ENCODE results near the gene FYN. TPM values are rescaled to one million over a fixed set of nuclear protein-coding genes. Genes with fewer than 3 reads are reported as not detected.

Gene FYN
- total RNA-seq, 1 donor from 2014 or later = 5.2 TPM

DNA sequence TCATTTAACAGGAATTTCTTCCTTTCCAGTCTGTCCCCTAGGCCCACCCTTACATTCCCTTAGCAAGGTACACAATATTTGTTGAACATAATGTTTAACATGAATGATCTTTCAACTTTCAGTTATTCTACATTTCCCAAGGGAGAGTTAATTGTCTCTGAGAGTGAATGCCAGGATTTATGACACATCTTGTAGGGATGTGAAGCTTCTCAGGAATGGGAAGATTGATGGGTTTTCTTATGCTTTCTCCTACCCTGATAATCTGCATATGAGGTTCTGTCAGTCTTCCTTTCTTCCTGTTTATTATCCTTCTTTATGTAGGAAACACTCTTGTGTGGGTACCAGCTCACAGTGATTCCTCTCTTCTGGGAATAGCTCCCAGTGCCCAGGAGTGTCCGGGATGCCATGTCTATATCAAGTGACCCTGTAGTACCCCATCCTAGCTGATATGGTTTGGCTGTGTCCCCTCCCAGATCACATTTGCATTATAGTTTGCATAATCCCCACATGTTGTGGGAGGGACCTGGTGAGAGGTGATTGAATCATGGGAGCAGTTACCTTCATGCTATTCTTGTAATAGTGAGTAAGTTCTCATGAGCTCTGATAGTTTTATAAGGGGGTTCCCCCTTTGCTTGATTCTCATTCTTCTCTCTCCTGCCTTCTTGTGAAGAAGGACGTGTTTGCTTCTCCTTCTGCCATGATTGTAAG lies 7.1 kb upstream of the FYN start:
- no peak for ATAC-seq

DNA sequence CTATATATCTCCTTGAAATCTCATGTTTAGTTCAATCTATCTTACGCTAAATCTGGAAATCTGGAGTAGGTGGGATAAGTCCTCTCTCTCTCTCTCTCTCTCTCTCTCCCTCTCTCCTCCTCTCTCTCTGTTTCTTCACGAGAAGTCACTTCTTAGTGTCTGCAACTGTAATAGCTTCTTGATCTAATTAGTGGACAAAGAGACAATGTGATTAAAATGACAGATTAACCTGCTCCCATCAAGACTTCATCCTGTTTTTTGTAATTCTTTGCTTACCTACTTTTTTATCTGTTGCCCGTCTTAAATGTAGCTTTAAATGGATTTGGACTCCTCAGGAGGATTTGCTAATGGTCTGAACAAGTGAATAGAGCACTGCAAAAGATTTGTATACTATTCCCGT lies 2.5 kb upstream of the FYN start:
- ATAC-seq = no peak

DNA sequence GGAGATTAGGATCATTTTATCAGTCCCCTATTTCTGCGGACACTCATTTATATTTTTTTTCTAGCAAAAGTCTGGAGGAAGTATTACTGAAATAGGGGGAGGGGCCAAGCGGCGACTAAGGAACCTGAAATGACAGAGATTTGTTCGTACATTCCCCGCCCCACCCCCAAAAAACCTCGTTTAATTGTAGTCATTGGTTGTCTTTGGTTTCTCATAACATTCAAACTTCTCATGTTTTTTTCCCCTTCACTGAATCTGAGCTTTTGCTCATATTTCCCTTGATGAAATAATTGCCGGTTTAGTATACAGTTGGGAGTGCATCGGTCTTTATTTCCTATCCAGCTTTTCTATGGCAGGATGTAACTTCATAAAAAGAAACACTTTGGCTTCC lies 768 bp upstream of the FYN start:
- ATAC-seq = no peak

DNA sequence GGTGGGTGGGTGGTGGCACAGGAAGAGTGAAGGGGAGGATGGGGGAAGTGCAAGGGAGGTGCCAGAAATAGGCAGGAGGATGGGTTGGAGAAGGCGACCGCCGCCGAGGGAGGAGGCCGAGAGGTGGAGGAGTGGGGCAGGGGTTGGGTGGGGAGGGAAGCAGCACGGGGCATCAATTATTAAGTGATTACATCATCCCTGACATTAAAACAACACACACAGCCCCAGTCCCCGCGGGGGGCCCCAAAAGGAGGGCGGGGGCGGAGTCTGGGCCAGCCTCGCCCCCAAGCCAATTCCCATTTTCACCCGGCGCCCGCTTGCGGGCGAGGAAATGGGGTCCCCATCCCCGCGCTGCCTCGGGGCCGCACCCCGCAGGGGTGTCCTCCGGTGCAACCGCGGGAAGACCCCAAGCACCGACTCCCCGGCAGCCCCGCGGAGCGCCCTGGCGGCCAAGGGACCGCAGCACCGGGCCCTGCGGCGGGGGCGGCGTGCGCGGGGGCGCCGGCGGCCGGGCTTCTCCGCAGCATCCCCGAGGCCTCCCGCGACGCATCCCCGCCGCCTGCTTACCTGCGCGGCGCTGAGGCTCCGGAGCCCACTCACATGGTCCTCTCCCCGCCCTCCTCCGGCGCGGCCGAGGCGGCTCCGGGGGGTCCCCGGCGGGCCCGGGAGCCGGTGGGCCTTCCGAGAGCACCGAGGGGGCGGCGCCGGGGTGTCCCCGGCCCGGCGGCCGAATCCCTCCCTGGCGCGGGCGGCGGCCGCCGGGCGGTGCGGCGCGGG lies 663 bp downstream of the FYN start:
- no peak for ATAC-seq

DNA sequence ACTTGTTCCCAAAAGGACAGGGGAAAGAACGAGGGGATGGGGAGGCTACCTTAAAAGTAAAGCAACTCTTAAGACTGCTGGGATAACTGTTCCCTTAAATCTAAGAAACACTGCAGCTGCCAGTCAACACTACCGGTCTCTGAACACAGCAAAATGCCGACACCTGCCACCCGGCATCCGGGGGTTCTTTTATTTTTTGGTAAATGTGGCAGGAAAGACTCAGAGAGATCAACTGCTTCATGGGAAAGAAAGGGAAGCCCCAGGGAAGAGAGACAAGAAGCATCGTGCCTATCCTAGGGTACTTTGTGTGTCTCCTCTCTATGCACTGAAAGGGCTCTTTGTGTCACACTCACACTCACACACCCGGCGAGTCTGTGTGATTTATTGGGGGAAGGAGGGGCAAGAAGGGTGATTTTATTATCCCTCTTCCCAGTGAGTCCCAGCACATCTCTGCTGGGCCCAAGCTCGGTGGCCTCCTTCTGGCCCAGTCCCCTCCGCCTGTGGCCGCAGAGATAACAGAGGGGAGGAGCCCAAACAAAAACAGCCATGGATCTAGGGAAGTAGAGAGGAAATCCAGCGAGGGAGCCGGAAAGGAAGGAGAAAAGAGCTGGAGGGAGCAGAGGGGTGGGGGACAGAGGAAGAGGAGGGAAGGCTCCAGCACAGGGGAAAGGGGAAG lies 1.4 kb downstream of the FYN start:
- no peak for ATAC-seq

DNA sequence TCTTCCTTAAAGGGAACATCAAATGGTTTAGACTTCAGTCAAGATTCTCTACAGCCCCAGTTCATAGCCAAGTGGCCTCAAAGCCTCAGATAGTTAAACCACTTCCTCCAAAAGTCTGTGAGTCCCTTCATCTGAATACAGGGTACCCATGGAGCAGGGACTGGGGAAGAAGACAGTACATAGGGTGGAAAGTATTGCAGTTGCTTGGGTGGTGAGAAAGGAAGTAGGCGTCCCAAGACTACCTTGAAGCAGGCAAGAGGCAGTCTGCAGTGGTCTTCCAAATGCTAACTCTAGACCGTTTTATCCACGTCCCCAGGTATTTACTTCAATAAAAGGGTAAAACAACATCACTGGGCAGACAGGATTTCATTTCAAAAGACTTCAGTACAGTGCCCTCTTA lies 2.0 kb downstream of the FYN start:
- no peak for ATAC-seq

DNA sequence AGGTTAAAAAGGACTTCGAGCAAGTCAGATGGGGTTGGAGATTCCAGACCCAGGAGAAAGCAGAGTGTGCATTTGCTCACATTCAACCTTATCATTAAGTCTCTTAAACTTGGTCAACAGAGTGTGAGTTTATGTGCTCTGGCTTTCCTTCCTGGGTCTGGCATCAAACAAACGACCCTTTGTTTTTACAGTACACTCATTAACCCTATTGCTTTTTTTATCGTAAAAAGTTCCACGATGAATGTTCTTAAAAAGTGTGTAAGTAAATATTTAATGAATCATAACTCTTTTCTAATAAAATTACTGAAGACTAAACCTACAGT lies 2.5 kb downstream of the FYN start:
- ATAC-seq = no peak

DNA sequence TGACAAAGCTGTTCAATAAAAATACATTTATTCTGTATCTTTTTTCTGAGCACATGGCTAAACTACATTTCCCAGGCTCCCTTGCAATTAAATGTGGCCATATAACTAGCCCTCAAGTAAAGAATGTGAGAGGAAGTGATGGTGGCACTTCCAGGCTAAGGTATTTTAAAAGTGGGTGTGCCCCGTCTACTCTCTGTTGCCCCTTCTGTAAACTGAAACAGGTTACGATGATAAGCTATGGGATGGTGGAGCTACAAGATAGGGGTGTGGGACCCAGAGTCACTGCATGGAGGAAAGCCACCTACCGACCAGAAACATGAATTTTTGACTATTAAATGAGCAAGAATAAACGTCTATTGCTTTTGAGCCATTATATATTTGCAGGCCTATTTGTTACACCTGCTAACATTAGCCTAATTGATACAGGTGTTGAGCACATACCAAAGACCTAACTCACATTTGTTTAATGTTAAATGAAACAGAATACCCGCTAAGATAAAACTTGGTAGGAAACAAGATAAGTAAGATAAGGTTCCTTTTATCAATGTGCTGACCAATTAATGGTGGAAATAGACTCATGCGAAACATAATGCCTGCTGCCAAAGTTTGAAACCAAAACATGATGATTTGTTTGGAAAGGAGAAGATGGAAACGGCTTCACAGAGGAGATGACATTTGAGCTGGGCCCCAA lies 3.1 kb downstream of the FYN start:
- no peak for ATAC-seq

DNA sequence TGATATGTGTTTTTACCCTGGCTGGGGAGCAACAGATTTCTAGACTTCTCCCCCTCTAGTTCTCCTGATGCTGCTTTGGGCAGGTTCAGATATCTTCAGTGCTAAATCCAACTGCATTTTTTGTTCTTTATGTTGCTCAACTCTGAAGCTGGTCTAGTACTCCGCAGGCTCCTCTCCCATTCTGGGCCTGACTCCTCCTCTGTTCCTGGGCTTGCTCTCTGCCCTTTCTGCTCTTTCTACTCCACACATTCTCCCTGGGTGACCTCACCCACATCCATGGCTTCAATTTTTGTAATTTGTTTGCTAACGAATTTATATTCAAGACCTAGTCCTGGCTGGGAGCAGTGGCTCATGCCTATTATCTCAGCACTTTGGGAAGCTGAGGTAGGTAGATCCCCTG lies 6.4 kb downstream of the FYN start:
- no peak for ATAC-seq

DNA sequence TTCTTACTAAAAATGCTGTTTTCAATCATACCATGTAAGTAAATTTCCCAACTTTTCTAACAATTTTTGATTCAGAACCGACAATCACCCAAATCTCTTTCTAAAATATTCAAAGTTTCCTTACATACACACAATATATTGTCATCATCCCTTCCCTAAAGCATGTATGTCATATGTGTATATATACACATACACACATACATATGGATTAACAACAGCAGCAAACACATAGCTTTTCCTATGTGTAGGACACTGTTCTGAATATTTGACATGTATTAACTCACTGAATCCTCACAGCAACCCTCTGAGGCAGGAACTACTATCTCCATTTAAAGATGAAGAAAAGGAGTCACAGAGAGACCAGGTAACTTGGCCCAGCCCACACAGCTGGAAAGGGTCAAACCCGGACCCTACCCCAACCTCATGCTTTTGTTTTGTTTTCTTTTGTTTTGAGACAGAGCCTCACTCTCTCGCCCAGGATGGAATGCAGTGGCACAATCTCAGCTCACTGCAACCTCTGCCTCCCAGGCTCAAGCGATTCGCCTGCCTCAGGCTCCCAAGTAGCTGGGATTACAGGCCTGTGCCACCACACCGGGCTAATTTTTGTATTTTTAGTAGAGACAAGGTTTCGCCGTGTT lies 7.2 kb downstream of the FYN start:
- ATAC-seq = no peak

DNA sequence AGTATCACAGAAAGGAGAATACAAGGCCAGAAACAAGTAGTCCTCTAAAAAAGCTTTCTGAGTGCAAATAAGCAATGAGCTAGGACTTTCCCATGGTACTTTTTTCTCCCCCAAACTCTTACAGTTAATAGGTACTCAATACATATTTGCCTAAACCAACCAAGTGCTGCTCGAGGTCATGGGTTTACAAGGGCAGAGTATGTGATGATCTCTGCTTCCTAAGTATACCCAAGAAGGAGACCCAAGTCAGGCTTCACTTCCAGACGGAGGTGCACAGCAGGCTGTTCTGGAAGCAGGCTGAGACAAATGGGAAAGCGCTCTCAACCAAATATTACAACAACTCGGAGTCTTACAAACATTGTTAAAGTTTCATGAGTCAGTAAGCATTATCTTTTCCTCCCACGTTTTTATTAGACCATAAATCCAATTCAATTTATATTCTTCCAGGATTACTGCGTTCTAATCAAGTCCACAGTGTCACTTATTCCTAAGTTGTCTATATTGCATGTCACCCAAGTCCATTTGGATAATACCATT lies 8.1 kb downstream of the FYN start:
- ATAC-seq = no peak

DNA sequence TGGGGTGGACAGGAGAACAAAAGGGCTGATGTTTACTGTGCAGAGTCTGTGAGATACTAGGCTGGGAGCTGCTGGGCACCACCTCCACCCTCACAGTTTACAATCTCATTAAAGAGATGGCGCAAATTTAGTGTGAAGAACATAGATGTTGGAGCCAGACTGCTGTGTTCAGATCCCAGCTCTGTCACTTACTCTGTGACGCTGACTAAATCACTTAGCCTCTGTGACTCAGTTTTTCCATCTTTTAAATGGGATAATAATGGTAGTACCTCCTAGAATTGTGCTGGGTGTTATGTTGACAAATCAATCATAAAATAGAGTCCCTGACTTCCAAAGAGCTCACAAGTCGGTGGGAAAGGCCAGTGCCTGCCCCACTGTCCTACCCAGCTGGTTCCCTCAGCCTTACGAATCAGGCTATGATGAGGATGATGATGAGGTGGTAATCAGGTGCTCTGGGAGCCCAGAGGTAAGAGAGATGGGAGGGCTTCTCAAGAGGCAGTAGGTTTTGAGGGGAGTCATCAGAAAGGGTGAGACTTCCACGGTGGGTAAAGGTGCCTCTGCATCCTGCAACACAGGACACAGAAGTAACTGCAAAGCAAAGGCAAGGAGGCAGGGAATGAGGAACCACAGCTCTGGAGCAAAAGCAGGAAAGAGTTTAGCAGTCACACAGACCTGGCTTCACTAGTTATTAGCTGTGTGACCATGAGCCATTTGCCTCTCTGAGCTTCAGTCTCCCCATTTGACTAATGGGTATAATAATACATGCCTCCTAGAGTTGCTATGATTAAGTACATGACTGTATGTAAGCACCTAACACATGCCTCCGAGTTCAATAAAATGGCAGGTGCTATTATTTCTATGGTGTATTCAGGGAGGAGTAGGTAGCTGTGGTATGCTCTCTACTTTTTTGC lies 8.9 kb downstream of the FYN start:
- ATAC-seq = no peak

DNA sequence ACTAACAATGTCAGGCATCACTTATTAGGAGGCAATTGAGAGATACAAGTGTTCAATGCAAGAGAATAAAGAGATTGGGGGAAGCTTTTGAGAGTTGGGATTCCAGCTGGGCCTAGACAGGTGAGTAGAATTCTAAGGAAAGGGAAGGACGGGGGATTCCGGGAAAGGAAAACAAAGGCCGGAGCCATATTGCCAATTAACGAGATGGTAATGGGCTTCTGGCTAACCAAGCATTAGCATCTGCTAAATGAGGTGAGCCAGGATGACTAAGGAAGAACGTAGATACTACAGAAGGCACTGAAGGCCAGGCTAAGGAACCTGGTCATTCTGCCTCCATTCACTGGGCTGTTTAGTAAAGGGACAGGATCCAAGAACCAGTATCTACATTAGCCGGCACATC lies 10.5 kb downstream of the FYN start:
- no peak for ATAC-seq

DNA sequence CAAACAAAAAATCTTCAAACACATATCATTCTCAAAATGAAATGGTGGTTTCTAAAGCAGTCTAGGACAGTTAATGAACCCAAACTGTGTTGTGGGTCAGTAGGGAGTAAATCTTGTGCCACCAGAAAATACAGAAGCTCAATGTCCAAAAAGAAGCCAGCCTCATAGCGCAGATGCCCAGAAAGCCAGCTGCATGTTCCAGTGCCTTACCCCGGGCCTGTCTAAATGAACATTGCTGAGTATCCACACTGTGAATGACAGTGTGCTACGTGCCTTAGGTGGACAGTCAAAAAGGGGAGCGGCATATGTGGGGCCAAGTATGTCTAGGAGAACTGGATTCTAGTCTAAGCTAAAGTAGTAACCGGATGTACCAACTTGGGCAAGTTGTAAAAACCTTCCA lies 10.9 kb downstream of the FYN start:
- ATAC-seq = no peak

DNA sequence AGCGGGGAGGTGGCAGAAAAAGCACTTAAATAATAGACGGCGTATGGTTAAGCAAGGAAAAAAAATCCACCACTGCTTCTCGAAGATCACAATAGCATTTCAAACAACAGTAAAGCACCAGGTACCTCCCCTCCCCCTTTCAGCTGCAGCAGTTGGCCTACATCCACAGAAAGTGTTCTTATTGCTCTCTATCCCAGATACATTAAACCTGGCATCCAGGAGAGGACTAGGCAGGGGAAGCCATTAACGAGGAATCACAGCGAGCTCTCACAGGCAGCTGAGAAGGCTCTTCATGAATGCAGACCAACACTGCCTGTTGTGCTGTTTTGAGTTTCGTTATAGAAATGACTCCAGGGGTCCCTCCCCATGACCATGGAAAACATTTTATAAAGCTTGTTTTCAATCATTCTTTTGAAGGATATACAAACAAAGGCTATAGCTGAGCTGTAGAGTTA lies 11.8 kb downstream of the FYN start:
- ATAC-seq = no peak

DNA sequence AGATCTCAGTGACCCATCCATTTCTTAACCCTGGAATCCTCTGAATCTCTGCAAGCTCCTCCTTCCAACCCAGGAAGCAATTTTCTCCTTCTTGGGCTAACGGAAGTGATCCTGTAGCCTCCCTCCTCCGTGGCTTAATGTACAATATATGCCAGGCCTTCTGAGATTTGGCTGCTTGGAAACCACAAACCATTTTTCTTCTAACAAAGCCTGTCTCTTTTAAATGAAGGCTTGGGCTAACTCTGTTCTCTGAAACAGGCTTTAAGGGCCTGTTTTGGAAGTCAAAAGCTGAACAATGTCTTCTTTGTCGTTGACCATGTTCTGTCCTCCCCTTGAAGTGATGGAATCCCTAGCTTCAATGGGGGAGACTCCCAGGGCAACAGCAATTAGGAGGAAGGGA lies 14.9 kb downstream of the FYN start:
- no peak for ATAC-seq

DNA sequence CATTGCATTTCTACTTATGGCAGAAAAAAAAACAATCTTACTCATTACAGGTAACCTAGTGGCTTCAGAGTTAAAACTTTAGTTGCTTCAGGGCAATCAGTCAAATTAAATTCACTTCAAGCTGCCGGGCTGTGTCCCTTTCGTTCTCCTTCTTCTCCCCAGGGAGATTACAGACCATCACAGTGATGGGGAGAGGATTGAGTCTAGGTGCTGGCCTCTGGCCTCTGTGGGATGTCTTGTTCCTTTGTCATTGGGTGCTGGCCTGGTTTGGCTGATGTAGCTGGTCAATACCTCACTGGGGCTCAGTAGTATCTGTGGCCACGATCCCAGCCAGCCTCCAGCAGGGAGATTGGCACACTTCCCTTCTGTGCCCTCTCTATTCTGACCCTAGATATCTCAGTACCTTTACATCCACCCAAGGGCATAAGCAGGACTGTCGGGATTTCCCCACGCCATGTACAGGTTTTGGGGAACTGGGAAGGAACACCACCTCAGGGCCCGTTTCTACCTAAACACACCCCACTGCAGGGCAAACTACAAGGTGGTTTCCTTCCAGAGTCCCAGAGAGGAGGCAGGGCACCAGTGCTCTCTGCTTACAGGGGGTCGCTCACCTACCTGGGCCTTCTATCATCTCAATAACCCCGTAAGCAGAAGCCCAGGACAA lies 15.4 kb downstream of the FYN start:
- ATAC-seq = no peak

DNA sequence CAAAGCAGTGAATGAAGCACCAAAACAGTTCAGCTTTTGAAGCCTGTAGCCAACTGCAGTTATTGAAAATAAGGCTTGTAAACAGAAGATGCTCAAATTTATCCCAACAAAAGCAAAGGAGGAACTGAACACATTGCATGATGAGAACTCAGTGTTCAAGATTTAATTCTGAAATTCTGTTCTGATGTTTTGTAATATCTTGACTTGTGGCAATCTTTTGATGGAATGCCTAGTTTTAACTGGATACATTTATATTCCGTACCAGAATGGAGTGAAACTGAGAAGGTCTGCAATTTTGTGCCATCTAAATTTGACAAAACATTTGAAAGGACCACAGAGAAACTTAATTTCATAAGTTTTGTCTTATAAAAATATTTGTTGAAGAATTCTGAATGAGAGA lies 17.5 kb downstream of the FYN start:
- no peak for ATAC-seq

DNA sequence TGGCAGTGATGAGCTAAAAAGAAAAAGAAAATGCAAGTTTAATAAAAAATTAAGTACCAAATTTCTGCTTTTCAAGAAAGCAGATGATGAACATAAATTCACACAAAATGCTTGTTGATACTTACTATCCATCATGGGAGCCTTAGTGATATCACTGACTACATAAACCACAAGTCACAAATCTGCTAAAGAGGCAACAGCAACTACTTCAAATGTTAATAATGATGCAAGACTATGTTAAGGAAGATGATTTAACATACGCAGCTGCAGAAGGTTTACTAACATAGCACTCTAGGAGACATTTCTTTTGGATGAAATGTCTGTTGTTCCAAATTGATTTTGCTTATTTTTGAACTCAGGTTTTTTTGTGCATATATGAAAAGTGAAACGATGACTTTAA lies 18.6 kb downstream of the FYN start:
- ATAC-seq = no peak

DNA sequence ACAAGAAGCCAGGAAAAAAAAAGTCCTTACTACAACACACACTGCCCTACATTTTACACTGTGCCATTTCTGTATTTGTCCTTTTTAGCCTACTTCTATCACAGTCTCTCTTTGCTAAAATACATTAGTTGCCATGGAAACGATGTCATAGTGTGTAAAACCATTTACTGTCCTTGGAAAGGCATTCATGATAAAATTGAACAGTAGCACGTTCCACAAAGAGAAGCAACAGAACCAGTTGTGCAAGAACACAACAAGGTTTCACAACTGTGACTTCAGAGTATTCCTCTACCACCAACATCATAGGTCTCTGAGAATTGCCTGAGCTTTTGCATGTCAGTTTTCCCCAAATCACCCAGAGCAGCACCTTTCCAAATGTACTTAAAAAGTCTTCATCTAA lies 20.5 kb downstream of the FYN start:
- ATAC-seq = no peak
